HG03342 (cell line): ENCODE measurements around the gene LMTK3.
A peak's percentile ranks its signal among the peaks of the same experiment; 100 is the strongest.

Experiments used
- ATAC-seq: cut with Tn5 transposase; IDR thresholded peaks from one replicate; pipeline ENCODE4 v1.9.1; 2021; ENCODE audit warnings: mild to moderate bottlenecking, moderate library complexity; ENCODE audit not compliant: unreplicated experiment

LMTK3 gene

DNA sequence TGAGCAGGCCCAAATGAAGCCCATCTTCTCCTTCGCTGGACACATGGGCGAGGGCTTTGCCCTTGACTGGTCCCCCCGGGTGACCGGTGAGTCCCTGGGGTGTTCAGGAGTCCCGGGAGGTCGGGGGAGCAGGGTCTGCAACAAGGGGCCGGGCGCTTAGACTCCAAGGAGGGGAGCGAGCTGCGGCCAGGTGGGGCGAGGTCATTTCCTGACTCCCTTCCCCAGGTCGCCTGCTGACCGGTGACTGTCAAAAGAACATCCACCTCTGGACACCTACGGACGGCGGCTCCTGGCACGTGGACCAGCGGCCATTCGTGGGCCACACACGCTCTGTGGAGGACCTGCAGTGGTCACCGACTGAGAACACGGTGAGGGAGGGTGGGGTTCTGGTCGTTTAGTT is 61.2 kb downstream of the LMTK3 start:
- no peak for ATAC-seq

- ATAC-seq = no peak
Observed at GRCh38 chr19:48448563-48448962, 63.1 kb downstream of the LMTK3 start.

DNA sequence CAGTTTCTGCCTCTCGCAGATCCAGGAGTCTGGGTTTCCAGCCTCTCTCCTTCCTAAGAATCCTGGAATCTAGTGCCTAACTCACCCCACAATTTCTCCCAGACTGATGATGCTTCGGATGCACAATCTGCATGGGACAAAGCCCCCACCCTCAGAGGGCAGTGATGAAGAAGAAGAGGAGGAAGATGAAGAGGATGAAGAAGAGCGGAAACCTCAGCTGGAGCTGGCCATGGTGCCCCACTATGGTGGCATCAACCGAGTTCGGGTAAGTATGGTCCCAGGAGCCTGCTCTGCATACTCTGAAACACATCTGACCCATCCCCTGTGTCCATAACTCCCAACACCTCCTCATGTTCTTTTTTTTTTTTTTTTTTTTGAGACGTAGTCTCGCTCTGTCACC is 65.1 kb downstream of the LMTK3 start:
- ATAC-seq = no peak

DNA sequence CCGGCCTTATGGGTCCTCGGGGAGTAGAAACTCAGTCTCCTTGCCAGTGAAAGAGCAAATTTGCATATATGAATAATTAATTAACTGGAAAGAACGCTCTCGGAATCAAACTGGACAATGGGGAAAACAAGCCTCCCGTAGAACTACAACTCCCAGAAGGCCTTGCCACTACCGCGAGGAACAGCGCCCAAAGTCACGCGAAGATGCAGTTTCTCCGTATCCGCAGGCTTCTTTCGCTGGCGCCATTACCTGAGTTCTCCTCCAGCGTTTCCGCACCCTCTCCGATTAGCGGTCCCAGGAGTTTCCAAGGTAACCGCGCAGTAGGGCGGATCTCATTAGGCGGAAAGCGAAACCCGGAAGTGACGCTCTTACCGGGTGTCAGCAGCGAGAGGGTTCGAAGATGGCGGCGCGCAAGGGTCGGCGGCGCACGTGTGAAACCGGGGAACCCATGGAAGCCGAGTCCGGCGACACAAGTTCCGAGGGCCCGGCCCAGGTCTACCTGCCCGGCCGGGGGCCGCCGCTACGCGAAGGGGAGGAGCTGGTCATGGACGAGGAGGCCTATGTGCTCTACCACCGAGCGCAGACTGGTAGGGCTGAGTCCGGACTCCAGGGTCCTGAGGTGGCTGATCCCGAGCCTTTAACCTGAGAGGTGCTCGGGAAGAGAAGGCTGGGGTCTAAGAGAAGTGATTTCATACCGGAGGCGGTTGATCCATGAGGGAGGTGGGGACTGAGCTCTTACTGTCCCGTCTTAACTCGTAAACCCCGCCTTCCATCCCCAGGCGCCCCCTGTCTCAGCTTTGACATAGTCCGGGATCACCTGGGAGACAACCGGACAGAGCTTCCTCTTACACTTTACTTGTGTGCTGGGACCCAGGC is 65.8 kb downstream of the LMTK3 start, which contains the start of gene GRWD1:
TSS of gene GRWD1 (plus strand) at position 378 of the 876 bp plus-strand sequence. CDS start at position 401, 23 bp downstream.
- ATAC-seq = peak; percentile 85

DNA sequence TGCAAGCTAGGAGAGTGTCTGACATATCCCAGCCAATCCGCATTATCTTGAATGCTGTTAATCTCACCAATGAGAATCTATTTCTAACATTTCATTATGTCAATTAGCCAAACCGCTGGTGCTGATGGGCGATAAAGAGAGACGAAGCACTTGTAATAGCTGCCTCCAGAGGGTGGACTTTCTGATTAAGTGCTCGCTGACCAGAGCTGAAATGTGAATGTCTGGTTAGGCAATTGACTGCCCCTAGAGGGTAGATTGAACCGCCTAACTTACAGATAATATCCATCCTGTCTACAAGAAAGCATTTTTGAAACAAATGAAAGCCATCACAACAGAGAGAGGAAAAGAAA is 66.4 kb downstream of the LMTK3 start:
- ATAC-seq = peak; percentile 14

DNA sequence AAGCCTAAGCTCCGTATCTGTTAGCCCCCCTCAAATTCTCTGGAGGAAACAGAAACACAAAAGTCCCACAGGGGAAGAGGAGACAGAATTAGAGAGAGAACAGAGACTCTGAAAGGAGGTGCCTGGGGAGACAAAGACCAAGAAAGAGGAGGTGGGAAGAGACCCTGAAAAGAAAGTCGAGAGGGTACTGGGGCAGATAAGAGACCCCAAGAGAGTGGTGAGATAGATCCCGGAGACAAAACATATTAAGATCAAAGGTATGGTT is 66.8 kb downstream of the LMTK3 start:
- ATAC-seq = no peak

DNA sequence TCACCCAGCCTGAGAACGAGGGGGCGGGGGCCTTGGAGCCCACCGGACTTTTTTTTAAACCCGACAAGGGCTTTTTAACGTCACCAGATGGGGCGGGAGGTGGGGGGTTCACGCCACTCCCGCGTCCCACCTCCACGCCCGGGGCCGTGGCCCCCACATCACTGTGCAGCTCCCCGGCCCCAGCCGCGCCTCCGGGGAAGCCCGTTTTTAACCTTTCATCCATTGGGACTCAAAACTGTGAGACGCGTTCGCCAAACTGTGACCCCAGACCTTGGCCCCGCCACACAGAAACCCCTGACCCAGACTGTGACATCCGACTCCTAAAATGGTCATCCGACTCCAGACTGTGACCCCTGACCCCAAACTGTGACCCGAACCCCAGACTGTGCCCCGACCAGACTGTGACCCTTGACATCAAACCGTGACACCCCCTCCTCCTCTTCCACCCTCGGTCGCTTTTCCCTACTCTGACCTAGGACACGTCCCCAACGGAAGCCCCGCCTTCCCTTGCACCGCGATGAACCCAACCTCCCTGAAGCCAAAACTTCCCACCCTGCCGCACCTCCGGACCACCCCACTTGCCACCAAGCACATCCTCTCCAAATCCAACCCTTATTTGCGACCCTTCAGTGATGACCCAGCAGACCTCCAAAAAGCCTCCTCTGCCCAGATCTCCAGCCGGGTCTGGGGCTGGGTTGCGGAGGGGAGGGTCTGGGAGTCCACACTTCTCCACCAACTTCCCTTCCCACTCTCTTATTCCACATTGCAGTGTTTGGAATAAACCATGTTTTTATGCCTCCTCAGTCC is 67.3 kb downstream of the LMTK3 start:
- ATAC-seq = no peak

GRCh38 chr19:48443731-48444128 is 67.9 kb downstream of the LMTK3 start:
- no peak for ATAC-seq

GRCh38 chr19:48443256-48443655 is 68.4 kb downstream of the LMTK3 start:
- no peak for ATAC-seq

DNA sequence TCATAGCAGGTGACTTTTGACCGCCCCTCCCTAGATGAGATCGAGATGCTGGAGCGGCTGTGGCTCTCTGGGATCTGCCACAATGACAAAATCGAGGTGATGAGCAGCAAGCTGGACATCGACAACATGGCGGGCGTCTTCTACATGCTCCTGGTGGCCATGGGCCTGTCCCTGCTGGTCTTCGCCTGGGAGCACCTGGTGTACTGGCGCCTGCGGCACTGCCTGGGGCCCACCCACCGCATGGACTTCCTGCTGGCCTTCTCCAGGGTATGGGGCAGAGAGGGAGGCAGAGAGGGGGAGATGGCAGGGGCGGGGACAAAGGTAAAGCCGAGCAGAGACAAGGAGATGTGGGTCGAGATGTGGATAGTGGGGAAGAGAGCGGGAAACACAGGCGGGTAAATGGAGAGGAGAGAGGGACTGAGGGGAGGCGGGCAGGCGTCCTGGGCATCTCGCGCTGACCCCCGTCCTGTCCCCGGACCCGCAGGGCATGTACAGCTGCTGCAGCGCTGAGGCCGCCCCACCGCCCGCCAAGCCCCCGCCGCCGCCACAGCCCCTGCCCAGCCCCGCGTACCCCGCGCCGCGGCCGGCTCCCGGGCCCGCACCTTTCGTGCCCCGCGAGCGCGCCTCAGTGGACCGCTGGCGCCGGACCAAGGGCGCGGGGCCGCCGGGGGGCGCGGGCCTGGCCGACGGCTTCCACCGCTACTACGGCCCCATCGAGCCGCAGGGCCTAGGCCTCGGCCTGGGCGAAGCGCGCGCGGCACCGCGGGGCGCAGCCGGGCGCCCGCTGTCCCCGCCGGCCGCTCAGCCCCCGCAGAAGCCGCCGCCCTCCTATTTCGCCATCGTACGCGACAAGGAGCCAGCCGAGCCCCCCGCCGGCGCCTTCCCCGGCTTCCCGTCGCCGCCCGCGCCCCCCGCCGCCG is 69.3 kb downstream of the LMTK3 start:
- no peak for ATAC-seq

DNA sequence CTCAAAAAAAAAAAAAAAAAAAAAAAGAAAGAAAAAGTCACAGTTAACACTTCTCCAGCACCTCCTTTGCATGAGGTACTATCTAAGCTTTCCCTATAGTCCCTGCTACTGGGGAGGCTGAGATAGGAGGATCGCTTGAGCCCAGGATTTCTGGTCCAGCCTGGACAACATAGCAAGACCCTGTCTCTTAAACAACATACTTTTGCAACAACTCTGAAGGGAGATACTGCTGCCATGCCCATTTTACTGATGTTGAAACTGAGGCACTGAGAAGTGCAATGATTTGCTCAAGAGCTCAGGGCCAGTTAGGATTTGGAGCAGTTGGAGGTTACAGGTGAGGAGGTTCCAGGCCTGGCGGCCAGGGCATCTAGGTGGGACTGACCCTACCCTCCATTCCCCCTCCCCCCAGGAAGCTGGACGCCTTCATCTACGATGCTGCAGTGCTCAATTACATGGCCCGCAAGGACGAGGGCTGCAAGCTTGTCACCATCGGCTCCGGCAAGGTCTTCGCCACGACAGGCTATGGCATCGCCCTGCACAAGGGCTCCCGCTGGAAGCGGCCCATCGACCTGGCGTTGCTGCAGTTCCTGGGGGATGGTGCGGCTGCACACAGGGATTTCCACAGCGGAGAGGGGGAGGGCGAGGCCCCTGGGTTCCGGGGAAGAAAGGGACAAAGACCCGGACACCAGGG is 70.1 kb downstream of the LMTK3 start:
- no peak for ATAC-seq

DNA sequence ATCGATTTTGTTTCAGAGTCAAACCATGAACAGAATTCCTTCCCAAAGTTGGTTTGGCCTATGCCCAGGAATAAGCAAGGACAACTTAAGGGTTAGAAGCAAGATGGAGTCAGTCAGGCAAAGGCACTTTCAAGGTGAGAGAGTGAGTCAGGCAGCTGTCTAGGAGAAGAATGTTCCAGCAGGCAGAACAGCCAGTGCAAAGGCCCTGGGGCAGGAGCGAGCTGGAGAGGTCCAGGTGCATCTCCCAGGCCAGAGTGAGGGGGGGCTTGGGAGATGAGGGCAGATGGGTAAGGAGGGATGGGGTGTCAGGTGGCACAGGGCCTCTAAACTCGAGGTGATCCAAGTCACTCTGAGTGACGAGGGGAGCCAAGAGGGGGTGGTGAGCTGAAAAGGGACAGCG is 75.0 kb downstream of the LMTK3 start:
- ATAC-seq = no peak
